Activated CD4-positive, alpha-beta T cell treated with anti-CD3 and anti-CD28 coated beads, Interleukin-2, Interleukin-4, amounts not matched to agents 100 ng/mL and 50 ng/mL, durations not matched to agents 16 hours and 8 hours (primary cell): Measurements from ENCODE around the gene UST.
"Not testable (repeated sequence)": the region's sequence is repeated elsewhere in the genome, so short reads cannot be mapped to it uniquely, and the experiment has no call there.

Experiments used
- DNase-seq: peaks from one replicate; pipeline ENCODE4 v3.0.0-alpha.2; 2020; ENCODE audit warnings: low spot score

UST gene

GRCh38 chr6:148904896-148905870 is 158.4 kb downstream of the UST start:
- DNase-seq, result no peak

- no peak for DNase-seq
Observed at GRCh38 chr6:148905901-148906300, 159.1 kb downstream of the UST start.

- no peak for DNase-seq
Observed at GRCh38 chr6:148906386-148906785, 159.6 kb downstream of the UST start.

GRCh38 chr6:148907573-148907972 is 160.7 kb downstream of the UST start:
- no peak for DNase-seq

GRCh38 chr6:148912252-148912651 is 165.4 kb downstream of the UST start:
- no peak for DNase-seq

GRCh38 chr6:148915810-148916209 is 169.0 kb downstream of the UST start:
- DNase-seq, result no peak

- not testable (repeated sequence) for DNase-seq
Observed at GRCh38 chr6:148916485-148916884, 169.7 kb downstream of the UST start.

GRCh38 chr6:148924226-148925012 is 177.6 kb downstream of the UST start:
- no peak for DNase-seq

- DNase-seq, result no peak
Observed at GRCh38 chr6:148925701-148926100, 178.9 kb downstream of the UST start.

- DNase-seq, result no peak
Observed at GRCh38 chr6:148926478-148926877, 179.6 kb downstream of the UST start.

- no peak for DNase-seq
Observed at GRCh38 chr6:148927586-148927985, 180.8 kb downstream of the UST start.

- no peak for DNase-seq
Observed at GRCh38 chr6:148928811-148929210, 182.0 kb downstream of the UST start.

GRCh38 chr6:148932208-148932607 is 185.4 kb downstream of the UST start:
- DNase-seq, result no peak

GRCh38 chr6:148932731-148933130 is 185.9 kb downstream of the UST start:
- no peak for DNase-seq

- DNase-seq, result no peak
Observed at GRCh38 chr6:148934539-148934938, 187.7 kb downstream of the UST start.

- no peak for DNase-seq
Observed at GRCh38 chr6:148934961-148935360, 188.1 kb downstream of the UST start.

- no peak for DNase-seq
Observed at GRCh38 chr6:148935705-148936435, 189.0 kb downstream of the UST start.

- DNase-seq, result no peak
Observed at GRCh38 chr6:148943451-148943850, 196.6 kb downstream of the UST start.

GRCh38 chr6:148944608-148945007 is 197.8 kb downstream of the UST start:
- no peak for DNase-seq

- peak; percentile 32 for DNase-seq
Observed at GRCh38 chr6:148945301-148946021, 198.6 kb downstream of the UST start.

- DNase-seq, result peak; percentile 80
Observed at GRCh38 chr6:148947621-148948444, 201.0 kb downstream of the UST start.
